Activated CD8-positive, alpha-beta memory T cell treated with anti-CD3 and anti-CD28 coated beads, Interleukin-2, amount 50 U/mL, for 4 hours (primary cell): ENCODE results near the gene MKI67.

Experiments
- DNase-seq: peaks from one replicate; pipeline ENCODE4 v3.0.0-alpha.2; 2020

Gene MKI67

DNA sequence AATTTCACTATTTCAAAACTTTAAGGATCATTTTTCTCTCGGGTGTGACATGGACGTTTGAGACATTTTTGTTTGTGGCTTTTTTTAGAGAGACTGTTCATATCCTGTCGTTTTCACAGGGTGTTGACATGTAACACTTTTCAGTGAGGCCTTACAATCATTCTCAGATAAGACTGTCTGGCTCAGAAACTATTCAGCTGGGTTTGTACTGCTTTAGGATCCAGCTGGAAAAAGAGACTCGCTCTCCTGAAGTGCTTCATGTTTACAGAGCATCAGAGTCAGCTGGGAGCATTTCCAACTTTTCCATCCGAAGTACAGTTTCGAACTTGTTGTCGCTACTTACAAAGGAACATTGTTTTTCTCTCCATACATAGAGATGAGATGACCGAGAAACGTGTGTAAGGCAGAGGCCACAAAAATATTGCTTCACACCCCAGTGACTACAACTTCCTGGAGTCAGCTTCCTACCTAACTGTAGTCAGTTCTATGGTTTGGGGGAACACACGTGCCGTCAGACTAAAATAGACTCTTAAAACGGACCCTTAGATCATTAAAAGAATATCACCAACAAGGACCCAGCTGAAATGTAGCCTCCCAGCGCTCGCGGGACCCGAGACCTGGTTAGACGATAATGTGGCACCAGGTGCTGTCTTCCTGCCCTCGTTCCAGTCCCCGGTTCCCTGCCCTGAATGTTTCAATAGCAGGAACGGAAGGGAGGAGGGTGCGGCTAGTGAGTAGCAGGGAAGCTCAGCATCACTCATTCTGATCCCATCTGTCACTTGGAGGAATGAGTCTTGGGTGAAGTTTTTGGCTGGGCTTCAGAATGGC, 78.0 kb downstream of the MKI67 start:
- DNase-seq, result no peak

DNA sequence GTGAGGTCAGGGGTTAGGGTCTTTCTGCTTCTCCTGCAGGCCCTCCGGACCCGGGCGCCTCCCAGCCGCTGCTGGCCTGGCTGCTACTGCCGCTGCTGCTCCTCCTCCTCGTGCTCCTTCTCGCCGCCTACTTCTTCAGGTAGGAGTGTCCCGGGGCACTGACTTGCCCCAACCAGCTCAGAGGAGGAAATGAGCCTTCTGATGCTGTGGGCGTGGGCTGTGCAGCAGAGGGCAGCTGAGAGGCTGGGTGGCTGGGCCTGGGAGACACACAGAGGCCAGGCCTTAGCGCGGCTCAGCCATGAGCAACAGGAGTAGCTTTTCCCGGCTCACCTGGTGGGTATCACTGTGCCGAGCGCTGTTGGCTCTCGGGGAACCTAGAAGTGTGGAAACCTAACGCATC, 78.9 kb downstream of the MKI67 start:
- DNase-seq, result peak; percentile 82

DNA sequence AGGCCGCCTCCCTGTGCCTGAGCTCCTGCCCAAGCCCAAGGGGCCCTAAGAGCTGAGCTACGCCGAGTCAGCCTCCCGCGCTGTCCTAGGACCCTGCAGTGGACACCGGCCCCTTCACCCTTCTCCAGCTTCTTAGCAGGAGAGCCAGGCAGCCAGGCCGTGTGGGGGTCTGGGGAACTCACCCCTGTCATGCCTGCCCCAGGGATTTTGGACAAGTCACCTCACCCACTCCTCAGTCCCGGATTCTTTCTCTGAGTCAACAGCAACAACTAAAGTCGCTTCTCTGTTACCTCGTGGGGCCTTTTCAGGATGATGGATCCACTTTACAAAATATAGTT, 79.3 kb downstream of the MKI67 start:
- no peak for DNase-seq
